ENCODE results near the gene JAKMIP2.

DNA sequence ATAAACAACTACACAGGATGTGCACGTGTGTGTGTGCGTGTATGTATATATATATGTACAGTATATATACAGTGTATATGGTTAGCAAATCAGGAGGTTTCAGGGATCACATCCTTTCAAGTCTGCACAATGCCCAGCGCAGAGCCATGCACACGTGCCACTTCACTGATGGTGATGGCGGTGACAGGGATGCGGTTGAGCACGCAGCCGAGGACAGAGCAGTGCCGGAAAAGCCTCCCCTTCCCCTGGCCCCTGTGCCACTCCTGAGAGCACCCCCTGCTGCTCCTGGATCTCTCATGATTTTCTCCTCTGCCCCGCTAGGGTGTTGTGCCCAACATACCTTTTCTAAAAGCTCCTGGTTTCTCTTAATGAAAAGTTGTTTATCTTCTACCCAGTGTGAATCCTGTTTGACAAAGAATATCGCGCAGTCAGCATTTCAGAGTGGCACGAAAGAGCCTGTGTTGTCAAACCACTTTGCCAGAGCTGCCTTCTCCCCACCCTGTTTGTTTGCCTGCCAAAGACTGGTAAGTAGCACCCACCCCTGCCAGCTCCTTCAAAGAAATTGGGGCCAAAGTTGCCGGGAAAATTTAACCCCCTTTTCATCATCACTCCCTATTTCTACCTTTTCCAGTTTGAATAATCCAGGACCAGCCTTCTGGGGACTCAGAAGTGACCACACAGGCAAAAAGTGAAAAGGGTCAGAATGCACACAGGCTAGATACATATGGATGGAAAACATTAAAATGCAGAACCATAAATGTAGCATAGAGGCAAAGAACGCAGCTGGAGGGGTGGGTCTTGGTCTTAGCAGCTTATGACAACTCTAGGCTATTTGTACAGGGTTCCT lies 146.4 kb downstream of the JAKMIP2 start:
- TF ChIP-seq EZH2 (IDR thresholded peaks at IDR 0.05; ENCODE audit: insufficient read depth, poor library complexity, severe bottlenecking) (no peak), EZH2phosphoT487 (IDR thresholded peaks at IDR 0.05; ENCODE audit: insufficient read depth, low read depth) (no peak)

All from GM23248 (cell line).